H1 (cell line): ENCODE measurements around the gene DISP3. TPM values are rescaled to one million over a fixed set of nuclear protein-coding genes. Genes with fewer than 3 reads are reported as not detected.

Experiments used
- CTCF ChIA-PET: fragments of 300-600 bp; sonication (Branson Sonifier 250); formaldehyde crosslinking; loops from one replicate; lab custom pipeline; 2021; ENCODE audit not compliant: partially characterized antibody; lab: Charles Lee
- POLR2A ChIA-PET: fragments of 300-600 bp; sonication (Branson Sonifier 250); formaldehyde crosslinking; loops from one replicate; lab custom pipeline; 2021; ENCODE audit warnings: inconsistent platforms; ENCODE audit not compliant: partially characterized antibody; lab: Charles Lee
- DNase-seq, 2 experiments: peaks; one replicate each; pipeline versions ENCODE4 v3.0.0 to v3.0.0-alpha.2; 2010 to 2022; ENCODE audit warnings: low spot score in 2 of 2, low read depth in 1 of 2, mixed read lengths in 1 of 2
- FAIRE-seq: peaks from 2 replicates; lab custom pipeline; 2011; peaks lifted over from hg19 to GRCh38; lab: Jason Lieb, UNC
- H2AFZ ChIP-seq: 2 replicates; pipeline ENCODE4 v1.8.1; 2012; ENCODE audit warnings: low read length, inconsistent platforms
- H2AK5ac ChIP-seq: 2 replicates; pipeline ENCODE4 v1.6.1; 2013; ENCODE audit warnings: low read depth, low read length
- H2BK120ac ChIP-seq: replicated peaks from 2 replicates; pipeline ENCODE3; 2013; ENCODE audit warnings: low read depth, low read length, inconsistent platforms
- H2BK12ac ChIP-seq: 2 replicates; pipeline ENCODE4 v1.6.1; 2013; ENCODE audit warnings: low read depth, low read length
- H2BK15ac ChIP-seq: 2 replicates; pipeline ENCODE4 v1.6.1; 2013; ENCODE audit warnings: low read length
- H2BK20ac ChIP-seq: 2 replicates; pipeline ENCODE4 v1.6.1; 2013; ENCODE audit warnings: low read length
- H2BK5ac ChIP-seq: 2 replicates; pipeline ENCODE4 v1.6.1; 2013; ENCODE audit warnings: low read depth, low read length
- H3K14ac ChIP-seq: 2 replicates; pipeline ENCODE4 v1.6.1; 2013; ENCODE audit warnings: inconsistent platforms; ENCODE audit not compliant: insufficient read length
- H3K18ac ChIP-seq: 2 replicates; pipeline ENCODE4 v1.6.1; 2013; ENCODE audit warnings: low read length; ENCODE audit errors: extremely low read depth
- H3K23ac ChIP-seq: 2 replicates; pipeline ENCODE4 v1.6.1; 2013; ENCODE audit warnings: inconsistent platforms; ENCODE audit not compliant: insufficient read length
- H3K23me2 ChIP-seq: 2 replicates; pipeline ENCODE4 v1.6.1; 2013; ENCODE audit warnings: low read depth, low read length
- H3K27ac ChIP-seq: 2 replicates; pipeline ENCODE4 v1.6.1; 2011; ENCODE audit warnings: low read depth, low read length, inconsistent platforms
- H3K27me3 ChIP-seq, 4 experiments: replicated peaks in 1 of 4; 1 replicate in 1 of 4; 2 replicates in 3 of 4; pipeline versions ENCODE4 v1.6.1 to v1.8.1; 2011 to 2013; ENCODE audit warnings: low read length in 3 of 4, mild to moderate bottlenecking in 3 of 4, inconsistent platforms in 2 of 4, mixed read lengths in 2 of 4, moderate library complexity in 1 of 4; ENCODE audit not compliant: control insufficient read depth in 3 of 4, insufficient read depth in 3 of 4; ENCODE audit errors: extremely low read depth in 1 of 4
- H3K36me3 ChIP-seq, 4 experiments: 2 replicates each; pipeline versions ENCODE4 v1.6.1 to v1.8.1; 2011 to 2013; ENCODE audit warnings: mild to moderate bottlenecking in 4 of 4, low read length in 3 of 4, moderate library complexity in 2 of 4, control low read depth in 1 of 4, inconsistent platforms in 1 of 4; ENCODE audit not compliant: insufficient read depth in 4 of 4, control insufficient read depth in 2 of 4
- H3K4ac ChIP-seq: replicated peaks from 2 replicates; pipeline ENCODE3; 2013; ENCODE audit warnings: low read length, low read depth, mixed read lengths, inconsistent platforms; ENCODE audit not compliant: insufficient read length
- H3K4me1 ChIP-seq, 4 experiments: replicated peaks in 1 of 4; 1 replicate in 1 of 4; 2 replicates in 3 of 4; pipeline versions ENCODE4 v1.6.1 to v1.8.1; 2011 to 2013; ENCODE audit warnings: low read length in 3 of 4, inconsistent platforms in 2 of 4, mixed read lengths in 1 of 4; ENCODE audit not compliant: insufficient read depth in 4 of 4, control insufficient read depth in 3 of 4
- H3K4me2 ChIP-seq, 2 experiments: 2 replicates each; pipeline versions ENCODE4 v1.6.1 to v1.8.1; 2011 to 2013; ENCODE audit warnings: low read depth in 2 of 2, low read length in 2 of 2, control low read depth in 1 of 2, inconsistent platforms in 1 of 2, mild to moderate bottlenecking in 1 of 2; ENCODE audit not compliant: insufficient read depth in 1 of 2
- H3K4me3 ChIP-seq, 4 experiments: fragments of 200-600, 300-600 bp in 1 of 4; sonication (generic), shearing (Covaris generic), sonication (Bioruptor Twin) in 1 of 4; 2 replicates each; pipeline versions ENCODE4 v1.5.1 to v1.8.1; 2011 to 2016; ENCODE audit warnings: low read length in 4 of 4, low read depth in 3 of 4, control low read depth in 2 of 4, inconsistent platforms in 2 of 4, mild to moderate bottlenecking in 2 of 4, mixed read lengths in 1 of 4, moderate library complexity in 1 of 4; ENCODE audit not compliant: insufficient read depth in 2 of 4; ENCODE audit errors: extremely low read depth in 1 of 4
- H3K56ac ChIP-seq: replicated peaks from 2 replicates; pipeline ENCODE3; 2013; ENCODE audit warnings: low read depth, mild to moderate bottlenecking, mixed read lengths, low read length, inconsistent platforms; ENCODE audit not compliant: insufficient read length
- H3K79me1 ChIP-seq: 2 replicates; pipeline ENCODE4 v1.6.1; 2013; ENCODE audit warnings: low read depth, low read length, control low read depth
- H3K79me2 ChIP-seq, 2 experiments: 2 replicates each; pipeline versions ENCODE4 v1.6.1 to v1.8.1; 2012 to 2013; ENCODE audit warnings: low read length in 2 of 2, mild to moderate bottlenecking in 2 of 2, inconsistent platforms in 1 of 2; ENCODE audit not compliant: insufficient read depth in 2 of 2, control insufficient read depth in 1 of 2
- H3K9ac ChIP-seq, 4 experiments: replicated peaks in 1 of 4; 1 replicate in 1 of 4; 2 replicates in 3 of 4; pipeline versions ENCODE4 v1.6.1 to v1.8.1; 2011 to 2013; ENCODE audit warnings: low read depth in 3 of 4, low read length in 3 of 4, control low read depth in 2 of 4, mild to moderate bottlenecking in 2 of 4, moderate library complexity in 2 of 4, inconsistent platforms in 1 of 4; ENCODE audit errors: extremely low read depth in 1 of 4
- H3K9me3 ChIP-seq, 2 experiments: 2 replicates each; pipeline versions ENCODE4 v1.6.1 to v1.8.1; 2012 to 2013; ENCODE audit warnings: mild to moderate bottlenecking in 2 of 2, moderate library complexity in 2 of 2, control low read depth in 1 of 2, inconsistent platforms in 1 of 2, low read depth in 1 of 2, low read length in 1 of 2, mixed read lengths in 1 of 2; ENCODE audit not compliant: insufficient read depth in 2 of 2
- H4K20me1 ChIP-seq, 2 experiments: replicated peaks in 1 of 2; 2 replicates each; pipeline versions ENCODE3 to v1.8.1; 2011 to 2013; ENCODE audit warnings: inconsistent platforms in 2 of 2, low read length in 2 of 2, mild to moderate bottlenecking in 1 of 2; ENCODE audit not compliant: insufficient read depth in 2 of 2, control insufficient read depth in 1 of 2
- H4K5ac ChIP-seq: 2 replicates; pipeline ENCODE4 v1.6.1; 2013; ENCODE audit warnings: low read length, low read depth, mixed read lengths, inconsistent platforms; ENCODE audit not compliant: insufficient read length
- H4K8ac ChIP-seq: 2 replicates; pipeline ENCODE4 v1.8.0; 2013; ENCODE audit warnings: mild to moderate bottlenecking, moderate library complexity, low read length, inconsistent platforms; ENCODE audit not compliant: insufficient read depth; ENCODE audit errors: extremely low read depth
- H4K91ac ChIP-seq: replicated peaks from 2 replicates; pipeline ENCODE3; 2013; ENCODE audit warnings: low read length, mixed read lengths, inconsistent platforms; ENCODE audit not compliant: insufficient read length
- HDAC6 ChIP-seq: IDR thresholded peaks from one replicate; pipeline ENCODE4 v1.7.1; 2012; ENCODE audit warnings: low read depth, mild to moderate bottlenecking, inconsistent platforms, low read length, moderate library complexity
- KDM4A ChIP-seq: IDR thresholded peaks from one replicate; pipeline ENCODE4 v1.7.1; 2012; ENCODE audit warnings: low read depth, mild to moderate bottlenecking, moderate library complexity, low read length, inconsistent platforms; ENCODE audit not compliant: severe bottlenecking
- WGBS, 2 experiments: shearing (Covaris generic) in 1 of 2; methylation state at CpG; one replicate each; pipeline versions ENCODE4 v1.1.6 to v1.1.7; 2013 to 2015; ENCODE audit warnings: low lambda C conversion rate in 2 of 2, mixed read lengths in 2 of 2, inconsistent platforms in 1 of 2, low coverage in 1 of 2, missing lambda C conversion rate in 1 of 2; ENCODE audit not compliant: insufficient replicate concordance in 2 of 2, insufficient coverage in 1 of 2, insufficient read length in 1 of 2; ENCODE audit errors: extremely low coverage in 1 of 2, missing lambda C conversion rate in 1 of 2; 5-methylcytosine and 5-hydroxymethylcytosine counted together
- polyA plus RNA-seq, 7 experiments: library from polyadenylated mRNA; depleted of rRNA in 3 of 7; stranded (reverse) in 5 of 7; unstranded in 2 of 7; fragments of >200 nt in 5 of 7; fragments of 200-250 nt in 2 of 7; gene quantifications; 1 replicate in 5 of 7; 2 replicates in 1 of 7; 4 replicates in 1 of 7; pipeline versions ENCODE4 v1.2.1 to v1.2.3, GENCODE V29; 2011 to 2013; ENCODE audit warnings: missing spikeins in 2 of 7, mixed read lengths in 2 of 7
- total RNA-seq: library from RNA; stranded (reverse); fragmentation: NEBNext Ultra II Directional; extraction: Animal tissue kit (Norgen Biotek cat#: 25700); gene quantifications from 2 replicates; pipeline ENCODE4 v1.2.1, GENCODE V29; 2021

Gene DISP3
- total and polyA plus RNA-seq, 2 of the 8 experiments (the other 6 are each of a cell fraction or from before 2014, with no cell fraction given) = 3.4 to 4.6 TPM

DNA sequence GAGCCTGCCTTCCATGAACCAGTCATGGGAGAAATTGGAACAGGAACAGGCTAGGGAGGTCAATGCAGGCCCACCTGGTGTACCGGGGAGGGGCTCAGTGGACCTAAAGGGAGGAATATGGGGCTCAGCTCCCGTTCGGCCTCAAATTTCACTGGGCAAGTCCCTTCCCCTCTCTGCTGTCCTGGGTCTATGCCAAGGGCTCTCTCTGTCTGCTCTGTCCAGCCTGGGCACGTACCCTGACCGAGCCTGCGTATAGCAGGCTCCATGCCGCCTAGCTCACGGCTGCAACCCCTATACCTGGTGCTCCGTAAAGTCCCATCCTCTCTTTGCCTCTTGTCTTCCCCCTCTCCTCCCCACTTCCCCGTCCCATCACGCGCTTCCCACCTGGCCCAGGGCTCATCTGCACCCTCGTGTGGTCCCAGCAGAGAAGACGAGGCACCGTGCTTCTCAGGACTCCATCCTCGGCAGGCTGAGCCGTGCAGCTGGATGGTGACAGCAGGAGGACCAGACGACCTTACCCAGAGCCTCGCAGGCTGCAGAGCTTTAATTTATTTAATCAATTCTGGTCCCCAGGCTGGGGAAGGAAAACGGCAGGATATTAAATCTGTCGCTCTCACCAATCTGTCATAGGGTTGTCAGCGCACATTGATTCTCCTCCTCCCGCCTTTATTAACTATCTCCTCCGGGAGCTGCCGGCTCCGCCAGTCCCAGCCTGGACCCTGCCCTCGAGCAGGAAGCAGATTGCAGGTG, 25.0 kb upstream of the DISP3 start:
- H4K8ac ChIP-seq = no peak overlapping the region
- H3K27ac ChIP-seq = no peak overlapping the region

More for the DNA sequence above, 25.0 kb upstream of the DISP3 start:
- H3K79me2 ChIP-seq = no peaks in the 10 kb centered on the region
- ChIA-PET CTCF (interaction anchor here (0.6 to 1.6 kb wide), 6 partner anchors 33 to 210 kb away, joined by 3 to 5 read pairs (median 3); partner anchors contain the start of gene FBXO6), POLR2A (interaction anchor here (0.6 to 1.3 kb wide), 3 partner anchors 17 to 424 kb away, joined by 3 to 8 read pairs (median 3); no protein-coding TSS in a partner anchor)
- no peak overlapping the region for H4K5ac ChIP-seq
- no peaks in the 10 kb centered on the region for H3K36me3 ChIP-seq
- H2BK20ac ChIP-seq = no peak overlapping the region
- H2BK5ac ChIP-seq = no peak overlapping the region
- H3K23ac ChIP-seq = no peak overlapping the region
- H3K9me3 ChIP-seq = no peaks in the 10 kb centered on the region
- H3K4me2 ChIP-seq = no peak overlapping the region
- no peak overlapping the region for H2BK15ac ChIP-seq
- no peaks in the 10 kb centered on the region for H3K27me3 ChIP-seq
- H4K91ac ChIP-seq = no peak overlapping the region
- DNase-seq (no peak), FAIRE-seq (no peak)
- no peak overlapping the region for H3K14ac ChIP-seq
- H2BK12ac ChIP-seq = no peak overlapping the region
- 88% methylated on average over 27 of the region's 27 CpGs; no CpG with 5 or more reads in 1 of the 2 experiments for WGBS, 2 experiments
- H2BK120ac ChIP-seq = no peak overlapping the region
- no peak overlapping the region for H3K4ac ChIP-seq
- no peak overlapping the region for H2AK5ac ChIP-seq
- no peak overlapping the region for H3K18ac ChIP-seq
- no peak overlapping the region for H3K9ac ChIP-seq
- peaks cover 0 to 3% (median 0%) of the 10 kb centered on the region in 4 experiments; a peak in 3 of 7 replicates for H3K4me1 ChIP-seq
- H3K56ac ChIP-seq = no peak overlapping the region
- no peak overlapping the region for H2AFZ ChIP-seq
- H3K4me3 ChIP-seq = no peak overlapping the region
- no peaks in the 10 kb centered on the region for H3K23me2 ChIP-seq
- H3K79me1 ChIP-seq = no peaks in the 10 kb centered on the region
- H4K20me1 ChIP-seq = no peaks in the 10 kb centered on the region
- TF ChIP-seq KDM4A (no peak), HDAC6 (no peak)
